ENCODE data around the gene GPR158.
A peak's percentile ranks its signal among the peaks of the same experiment; 100 is the strongest.

GPR158 gene

DNA sequence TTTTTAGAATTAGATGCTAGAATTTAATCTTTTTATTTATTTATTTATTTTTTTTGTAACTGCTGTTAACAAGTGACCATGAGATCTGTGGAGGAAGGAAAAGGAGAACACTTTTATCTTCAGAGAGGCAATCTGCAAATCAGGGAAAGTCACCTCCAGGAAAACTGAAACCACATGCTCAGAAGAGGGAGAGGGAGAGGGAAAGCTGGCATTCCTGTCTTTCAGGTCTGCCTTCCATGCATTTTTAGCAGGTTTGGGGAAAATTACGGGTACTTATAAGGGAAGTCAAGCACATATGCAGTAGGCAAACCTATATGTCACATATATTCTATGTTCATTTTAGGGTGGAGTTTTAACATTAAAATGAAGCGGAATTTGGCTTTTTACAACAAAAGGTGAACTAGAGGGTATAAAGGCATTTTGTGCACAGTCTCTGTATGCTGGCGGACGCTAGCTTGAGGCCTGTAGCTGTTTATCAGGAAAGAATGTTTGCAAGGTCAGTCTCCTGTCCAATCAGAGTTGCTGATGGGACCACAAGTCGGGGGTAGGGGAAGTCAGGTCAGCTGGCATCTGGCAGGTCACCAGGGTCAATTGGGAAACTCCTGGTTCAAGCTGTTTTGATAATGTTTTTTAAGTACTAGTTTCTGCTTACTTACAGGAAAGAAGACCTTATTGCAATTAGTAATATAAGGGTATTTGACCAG, 333.5 kb downstream of the GPR158 start:
- no peak for DNase-seq

DNA sequence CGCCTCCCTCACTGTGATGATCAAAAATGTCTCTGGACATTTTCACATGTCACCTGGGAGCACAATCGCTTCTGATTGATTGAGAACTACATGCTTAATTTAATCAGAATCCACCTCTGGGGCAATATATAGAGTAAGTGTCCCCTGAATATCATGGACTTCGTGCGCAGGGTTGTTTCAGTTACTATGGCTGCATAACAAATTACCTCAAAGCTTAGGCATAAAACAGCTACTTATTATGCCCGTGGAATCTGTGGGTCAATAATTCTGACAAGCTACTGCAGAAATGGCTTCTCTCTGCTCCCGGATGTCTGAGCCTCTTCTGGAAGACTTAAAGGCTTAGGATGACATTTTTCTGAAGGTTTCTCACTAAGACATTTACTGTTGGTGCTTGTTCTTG, 334.4 kb downstream of the GPR158 start:
- DNase-seq: no peak

DNA sequence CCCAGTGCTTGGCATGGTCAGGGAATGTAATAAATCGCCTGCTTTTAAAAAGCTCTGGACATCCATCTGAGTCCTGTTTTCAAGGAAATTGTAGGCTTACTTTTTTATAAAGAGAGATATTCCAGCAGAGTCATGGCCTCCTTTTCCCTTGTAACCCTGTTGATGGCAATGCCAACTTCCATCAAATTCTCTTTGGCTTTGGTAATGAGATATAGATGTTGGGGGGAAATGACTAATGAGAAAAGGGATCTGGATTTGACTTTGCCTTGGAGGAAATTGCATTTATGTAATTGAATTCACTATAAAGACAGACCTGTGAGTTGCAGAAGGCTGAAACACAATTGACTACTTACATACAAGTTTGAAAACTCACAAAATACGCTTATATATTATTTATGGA, 347.5 kb downstream of the GPR158 start:
- no peak for DNase-seq

- DNase-seq: no peak
Measured at GRCh38 chr10:25522946-25523608, 348.3 kb downstream of the GPR158 start.

DNA sequence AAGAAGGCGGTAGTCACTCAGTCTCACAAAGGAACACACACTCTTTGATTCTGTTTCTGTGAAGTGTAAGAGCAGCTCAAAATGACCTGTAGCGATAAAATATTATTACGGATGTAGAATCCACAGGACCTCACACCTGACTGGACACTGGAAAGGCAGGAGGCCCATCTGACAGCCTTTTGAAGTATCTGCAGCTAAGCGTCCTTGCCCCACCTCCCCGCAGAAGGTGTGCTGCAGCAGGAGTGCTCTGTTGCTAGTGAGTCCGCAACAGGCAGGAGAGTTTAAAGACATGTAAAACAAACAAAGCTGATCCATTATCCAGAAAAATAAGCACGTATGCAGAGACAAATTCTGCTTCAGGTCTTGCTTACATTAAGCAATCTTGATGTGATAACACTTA, 355.5 kb downstream of the GPR158 start:
- no peak for DNase-seq

GRCh38 chr10:25531457-25532061, 356.8 kb downstream of the GPR158 start:
- no peak for DNase-seq

- no peak for DNase-seq
Measured at GRCh38 chr10:25532213-25532612, 357.4 kb downstream of the GPR158 start.

GRCh38 chr10:25536027-25536426, 361.2 kb downstream of the GPR158 start:
- no peak for DNase-seq

GRCh38 chr10:25547382-25547781, 372.6 kb downstream of the GPR158 start:
- no peak for DNase-seq

DNA sequence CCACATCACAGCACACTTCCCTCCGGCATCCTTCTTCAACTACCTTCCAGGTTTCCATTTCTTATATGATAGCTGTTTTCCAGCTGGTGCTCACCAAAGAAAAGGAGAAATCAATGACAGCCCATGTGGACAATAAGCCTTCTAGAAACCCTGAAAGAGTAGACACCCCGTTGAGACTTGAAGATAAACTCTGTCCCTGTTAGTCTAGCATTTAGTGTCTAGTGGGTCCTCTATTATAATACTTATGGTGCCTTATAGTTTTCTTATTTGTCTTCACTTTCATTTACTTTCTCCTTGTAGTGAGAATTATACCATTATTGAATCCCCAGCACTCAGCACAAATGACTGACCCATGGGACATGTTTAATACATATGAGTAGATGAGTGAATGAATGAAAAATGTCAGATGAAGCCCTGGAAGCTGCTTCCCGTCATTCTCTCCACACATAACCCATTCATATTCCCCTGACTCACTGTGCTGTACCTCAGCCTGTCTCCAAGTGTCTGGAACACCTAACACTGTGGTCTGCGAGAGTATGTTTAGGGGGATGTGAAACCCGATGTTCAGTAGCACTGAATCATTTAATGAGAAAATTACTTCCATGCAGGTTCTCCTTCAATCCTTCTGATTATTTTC, 377.6 kb downstream of the GPR158 start:
- DNase-seq: no peak

DNA sequence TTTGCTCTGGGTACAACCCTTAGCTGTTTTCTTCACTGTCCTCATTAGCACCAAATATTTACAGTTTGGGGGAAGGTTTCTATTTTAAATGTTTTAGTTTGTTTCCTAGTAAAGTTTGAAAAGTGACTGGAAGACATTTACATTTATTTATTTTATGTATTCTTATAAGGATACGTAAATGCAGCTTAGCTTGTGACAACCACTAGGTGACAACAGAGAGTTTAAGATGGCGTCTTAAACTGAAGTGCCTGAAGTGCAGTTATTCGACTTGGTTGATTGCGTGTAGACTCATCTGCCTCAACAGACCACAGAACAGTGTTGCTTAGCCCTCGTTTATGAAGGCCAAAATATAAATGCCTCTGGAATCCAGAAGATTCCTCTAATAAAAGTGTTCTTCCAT, 381.1 kb downstream of the GPR158 start:
- DNase-seq: no peak

- no peak for DNase-seq
Measured at GRCh38 chr10:25556457-25556856, 381.7 kb downstream of the GPR158 start.

GRCh38 chr10:25557136-25557535, 382.3 kb downstream of the GPR158 start:
- no peak for DNase-seq

DNA sequence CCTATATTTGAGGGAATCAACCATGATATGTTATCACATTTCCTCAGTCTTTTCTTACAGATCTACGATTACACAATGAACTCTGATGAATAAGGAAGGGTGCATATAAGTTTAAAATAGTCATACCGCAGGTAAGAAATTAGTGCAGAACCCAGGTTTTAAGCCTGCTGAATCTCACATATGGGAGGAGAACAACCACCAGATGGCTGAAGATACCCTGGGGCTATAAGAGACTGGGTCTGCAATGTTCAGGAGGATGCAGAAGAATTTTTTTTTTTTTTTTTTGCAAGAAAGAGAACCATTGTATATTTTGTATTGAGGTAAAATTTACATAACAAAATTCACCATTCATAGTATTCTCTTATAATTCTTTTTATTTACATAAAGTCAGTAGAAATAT, 387.0 kb downstream of the GPR158 start:
- no peak for DNase-seq

GRCh38 chr10:25562547-25562946, 387.7 kb downstream of the GPR158 start:
- no peak for DNase-seq

GRCh38 chr10:25564351-25564750, 389.6 kb downstream of the GPR158 start:
- no peak for DNase-seq

- DNase-seq: no peak
Measured at GRCh38 chr10:25565570-25565969, 390.8 kb downstream of the GPR158 start.

GRCh38 chr10:25573316-25573715, 398.5 kb downstream of the GPR158 start:
- no peak for DNase-seq

GRCh38 chr10:25575343-25575742, 400.5 kb downstream of the GPR158 start:
- no peak for DNase-seq

- no peak for DNase-seq
Measured at GRCh38 chr10:25578061-25578460, 403.3 kb downstream of the GPR158 start.

GRCh38 chr10:25582961-25583360, 408.2 kb downstream of the GPR158 start:
- no peak for DNase-seq

DNA sequence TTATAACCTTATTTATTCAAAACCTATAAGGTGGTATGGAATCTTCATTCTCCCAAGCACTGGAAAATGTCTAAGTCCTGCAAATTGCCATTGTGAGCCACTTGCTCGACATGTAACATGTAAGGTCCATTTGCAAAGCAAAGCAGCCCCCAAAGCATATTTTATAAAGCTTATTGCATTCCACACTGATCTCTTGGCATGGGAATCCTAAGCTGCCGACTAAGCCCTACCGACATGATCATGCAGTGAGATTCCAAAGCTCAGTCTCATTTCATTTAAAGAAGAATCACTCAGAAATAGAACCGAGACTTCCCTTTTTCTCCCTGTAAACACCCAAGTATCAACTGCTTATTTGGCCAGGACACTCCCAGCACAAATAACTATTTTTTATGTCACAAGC, 425.9 kb downstream of the GPR158 start:
- DNase-seq: peak; percentile 11

- no peak for DNase-seq
Measured at GRCh38 chr10:25604591-25604990, 429.8 kb downstream of the GPR158 start.

DNA sequence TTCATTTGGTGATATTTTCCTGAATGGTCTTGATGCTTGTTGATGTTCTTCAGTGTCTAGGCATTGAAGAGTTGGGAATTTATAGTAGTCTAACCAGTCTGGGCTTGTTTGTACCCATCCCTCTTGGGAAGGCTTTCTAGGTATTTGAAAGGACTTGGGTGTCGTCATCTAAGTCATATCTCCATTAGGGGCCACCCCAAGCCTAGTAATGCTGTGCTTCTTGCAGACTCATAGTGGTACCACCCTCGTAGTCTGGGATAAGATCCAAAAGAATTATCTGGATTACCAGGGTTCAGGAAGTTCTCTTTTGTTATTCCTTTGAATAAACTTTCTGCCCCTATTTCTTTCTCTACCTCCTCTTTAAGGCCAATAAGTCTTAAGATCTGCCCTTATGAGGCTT, 439.9 kb downstream of the GPR158 start:
- no peak for DNase-seq
